OCI-LY7 (cell line): ENCODE results near the gene DDX25. TPM values are rescaled to one million over a fixed set of nuclear protein-coding genes. Genes with fewer than 3 reads are reported as not detected.

Experiments
- BruUV-seq: library from RNA; stranded (reverse); fragments of 400-500 nt; replicated peaks from 2 replicates; lab custom pipeline; 2021; lab: Mats Ljungman, UMichigan
- CTCF ChIA-PET: fragments of 300-600 bp; sonication (Branson Sonifier 250); formaldehyde crosslinking; loops from one replicate; lab custom pipeline; 2022; ENCODE audit warnings: antibody characterized with exemption; ENCODE audit not compliant: unreplicated experiment; lab: Charles Lee
- POLR2A ChIA-PET: fragments of 300-600 bp; sonication (Branson Sonifier 250); formaldehyde crosslinking; loops from one replicate; lab custom pipeline; 2022; ENCODE audit warnings: antibody characterized with exemption; lab: Charles Lee
- DNase-seq: peaks from one replicate; pipeline ENCODE4 v3.0.0-alpha.2; 2015; ENCODE audit warnings: low spot score
- H2AFZ ChIP-seq: fragments of 200-600 bp; sonication (generic), shearing (Covaris generic); 2 replicates; pipeline ENCODE4 v1.6.1; 2014; ENCODE audit warnings: mild to moderate bottlenecking, antibody characterized with exemption, low read length, moderate library complexity
- H3K27ac ChIP-seq: fragments of 200-600 bp; sonication (generic); 2 replicates; pipeline ENCODE4 v1.5.1; 2014; ENCODE audit warnings: mixed run types, low read depth, mild to moderate bottlenecking, moderate library complexity, low read length, inconsistent platforms; ENCODE audit not compliant: poor library complexity, severe bottlenecking
- H3K36me3 ChIP-seq: fragments of 200-600 bp; sonication (generic); 2 replicates; pipeline ENCODE4 v1.6.1; 2014; ENCODE audit warnings: mild to moderate bottlenecking, antibody characterized with exemption, low read length, moderate library complexity, mixed read lengths; ENCODE audit not compliant: insufficient read depth
- H3K4me1 ChIP-seq: fragments of 200-600 bp; sonication (generic); 2 replicates; pipeline ENCODE4 v1.5.1; 2014; ENCODE audit warnings: mild to moderate bottlenecking, low read length; ENCODE audit not compliant: insufficient read depth, poor library complexity, severe bottlenecking
- H3K4me2 ChIP-seq: fragments of 200-600 bp; sonication (generic); 2 replicates; pipeline ENCODE4 v1.6.1; 2014; ENCODE audit warnings: mild to moderate bottlenecking, low read length
- H3K4me3 ChIP-seq: fragments of 200-600 bp; sonication (generic); 2 replicates; pipeline ENCODE4 v1.5.1; 2014; ENCODE audit warnings: mild to moderate bottlenecking, low read depth, low read length; ENCODE audit not compliant: poor library complexity, severe bottlenecking
- H3K79me2 ChIP-seq: fragments of 200-600 bp; sonication (generic); 2 replicates; pipeline ENCODE4 v1.6.1; 2016; ENCODE audit warnings: low read depth, mild to moderate bottlenecking, low read length, moderate library complexity, mixed read lengths; ENCODE audit not compliant: insufficient read depth
- H3K9me2 ChIP-seq: fragments of 200-600 bp; sonication (generic); 2 replicates; pipeline ENCODE4 v1.6.1; 2016; ENCODE audit warnings: mild to moderate bottlenecking, low read length, mixed read lengths; ENCODE audit not compliant: insufficient read depth
- H3K9me3 ChIP-seq: fragments of 200-600 bp; sonication (generic); 2 replicates; pipeline ENCODE4 v1.6.1; 2014; ENCODE audit warnings: mild to moderate bottlenecking, mixed run types, low read length, mixed read lengths
- H4K20me1 ChIP-seq: fragments of 200-600 bp; sonication (generic); 2 replicates; pipeline ENCODE4 v1.6.1; 2014; ENCODE audit warnings: mild to moderate bottlenecking, antibody characterized with exemption, low read length, moderate library complexity, mixed read lengths; ENCODE audit not compliant: insufficient read depth
- CTCF ChIP-seq: fragments of 200-600 bp; sonication (generic); conservative IDR thresholded peaks from 2 replicates; pipeline ENCODE4 v1.5.1; 2014; ENCODE audit warnings: mild to moderate bottlenecking, antibody characterized with exemption, low read length, moderate library complexity, mixed read lengths
- EZH2phosphoT487 ChIP-seq: fragments of 200-600 bp; sonication (generic); IDR thresholded peaks from 2 replicates; pipeline ENCODE4 v1.6.1; 2018; ENCODE audit warnings: low read depth, borderline replicate concordance, mild to moderate bottlenecking, mixed run types, antibody characterized with exemption, low read length, moderate library complexity, mixed read lengths
- intact Hi-C: fragments of 100-400 bp; cut with micrococcal nuclease; formaldehyde crosslinking; loops from one replicate; pipeline ENCODE4 v1.10.0; 2022; ENCODE audit not compliant: unreplicated experiment
- total RNA-seq, 2 experiments: library from RNA; depleted of rRNA in 1 of 2; stranded (reverse); fragments of >200 nt in 1 of 2; shearing (Covaris generic) in 1 of 2; gene quantifications; 2 replicates each; pipeline ENCODE4 v1.2.3, GENCODE V29; 2014 to 2022

DDX25 gene
- total RNA-seq, 2 experiments from 2014 or later = 0.13 TPM; not detected in 1

- H3K4me2 ChIP-seq = no peak overlapping the region
- no peaks in the 10 kb centered on the region for H3K4me1 ChIP-seq
- no peaks in the 10 kb centered on the region for H3K9me3 ChIP-seq
- no peak overlapping the region for H3K27ac ChIP-seq
- H3K9me2 ChIP-seq = no peaks in the 10 kb centered on the region
- no TSS peak for BruUV-seq
- DNase-seq = peak; percentile 78
- no peak overlapping the region for H3K4me3 ChIP-seq
- ChIA-PET POLR2A (interaction anchor here (0.6 to 0.8 kb wide), 3 partner anchors 15 to 280 kb away, joined by 3 read pairs; no protein-coding TSS in a partner anchor), CTCF (no interaction called here)
- H3K79me2 ChIP-seq = no peaks in the 10 kb centered on the region
- no peak overlapping the region for H2AFZ ChIP-seq
- intact Hi-C loops = loop anchor here (1.0 kb wide), 1 partner anchor 271 kb away; no protein-coding TSS in a partner anchor
- H3K36me3 ChIP-seq = no peaks in the 10 kb centered on the region
- H4K20me1 ChIP-seq = no peaks in the 10 kb centered on the region
- TF ChIP-seq EZH2phosphoT487 = no peak
- peak; percentile 92 for TF ChIP-seq CTCF
These were observed 18.8 kb downstream of the DDX25 start for GRCh38 chr11:125923012-125923579.

DNA sequence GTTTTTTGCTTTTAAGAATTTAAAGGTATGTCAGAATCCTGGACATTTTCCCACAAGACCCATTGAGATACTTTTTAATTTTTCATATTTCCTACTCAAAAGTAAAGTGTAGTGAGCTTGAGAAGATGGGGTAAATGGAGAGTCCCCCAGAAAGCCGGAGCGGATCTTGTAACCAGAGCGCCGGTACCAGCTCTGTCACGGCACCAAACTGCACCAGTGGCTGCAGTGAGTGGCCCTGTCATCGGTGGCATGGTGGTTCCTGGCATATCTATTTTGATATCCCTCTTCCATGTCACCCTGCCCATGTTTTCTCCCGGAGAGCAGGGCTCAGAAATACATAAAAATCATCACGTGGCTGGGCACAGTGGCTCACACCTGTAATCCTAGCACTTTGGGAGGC is 19.3 kb downstream of the DDX25 start:
- Histone ChIP-seq H3K9me3 (no peaks in the 10 kb centered on the region), H3K4me1 (no peaks in the 10 kb centered on the region), H3K9me2 (no peaks in the 10 kb centered on the region), H4K20me1 (no peaks in the 10 kb centered on the region), H3K27ac (no peak overlapping the region), H2AFZ (no peak overlapping the region), H3K79me2 (no peaks in the 10 kb centered on the region), H3K4me3 (no peak overlapping the region), H3K36me3 (no peaks in the 10 kb centered on the region), H3K4me2 (no peak overlapping the region)
- intact Hi-C loops = loop anchor here (1.0 kb wide), 1 partner anchor 271 kb away; no protein-coding TSS in a partner anchor
- ChIA-PET CTCF (interaction anchor here (0.5 kb wide), 1 partner anchor 464 kb away, joined by 3 read pairs; no protein-coding TSS in a partner anchor), POLR2A (interaction anchor here (0.8 kb wide), 1 partner anchor 15 kb away, joined by 3 read pairs; no protein-coding TSS in a partner anchor)
- TF ChIP-seq EZH2phosphoT487 (no peak), CTCF (no peak)
- BruUV-seq = no TSS peak
- DNase-seq = no peak

DNA sequence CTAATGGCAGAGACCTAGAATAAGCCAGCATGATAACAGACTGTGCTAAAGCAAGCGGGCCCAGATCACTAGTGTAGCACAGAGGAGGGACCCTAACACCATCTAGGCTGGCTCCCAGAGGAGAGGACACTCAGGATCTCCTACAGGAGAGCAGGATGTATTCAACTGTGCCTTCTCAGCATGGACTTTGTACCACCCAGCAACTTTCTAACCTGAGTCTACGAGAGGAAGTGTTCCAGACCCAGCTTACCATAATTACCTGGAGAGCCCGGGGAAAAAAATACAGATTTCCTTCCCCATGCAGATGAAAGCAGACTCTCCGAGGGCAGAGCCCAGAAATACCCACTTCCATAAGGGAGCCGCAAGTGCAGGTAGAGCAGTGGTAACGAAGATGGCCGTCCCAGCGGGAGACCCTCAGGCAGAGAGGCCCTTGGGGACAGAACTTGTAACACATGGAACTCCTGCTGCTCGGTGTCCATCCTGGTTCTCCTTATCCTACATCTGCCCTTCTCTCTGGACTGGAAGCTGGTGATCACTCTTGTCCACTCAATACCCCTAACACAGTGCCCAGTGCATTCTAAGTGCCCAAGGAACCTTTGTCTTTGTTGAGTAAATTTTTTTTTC is 20.2 kb downstream of the DDX25 start:
- H3K36me3 ChIP-seq = no peaks in the 10 kb centered on the region
- intact Hi-C loops = no loop called here

More for the DNA sequence above, 20.2 kb downstream of the DDX25 start:
- Histone ChIP-seq H3K4me2 (no peak overlapping the region), H3K4me3 (no peak overlapping the region), H3K9me2 (no peaks in the 10 kb centered on the region), H3K79me2 (no peaks in the 10 kb centered on the region), H3K9me3 (no peaks in the 10 kb centered on the region), H3K27ac (no peak overlapping the region), H3K4me1 (no peaks in the 10 kb centered on the region), H4K20me1 (no peaks in the 10 kb centered on the region), H2AFZ (no peak overlapping the region)
- ChIA-PET CTCF (no interaction called here), POLR2A (no interaction called here)
- TF ChIP-seq CTCF (no peak), EZH2phosphoT487 (no peak)
- no TSS peak for BruUV-seq
- DNase-seq = no peak
